Calu3 (cell line): ENCODE data around the gene HNRNPU. TPM values are rescaled to one million over a fixed set of nuclear protein-coding genes. Genes with fewer than 3 reads are reported as not detected.
A peak's percentile ranks its signal among the peaks of the same experiment; 100 is the strongest.

ENCODE experiments used
- BruUV-seq: library from RNA; stranded (reverse); fragments of 400-500 nt; replicated peaks from 2 replicates; lab custom pipeline; 2021; lab: Mats Ljungman, UMichigan
- CTCF ChIA-PET: fragments of 300-600 bp; sonication (Branson Sonifier 250); formaldehyde crosslinking; loops from one replicate; lab custom pipeline; 2022; ENCODE audit warnings: antibody characterized with exemption; lab: Charles Lee
- DNase-seq: peaks from one replicate; pipeline ENCODE4 v3.0.0; 2022
- H3K27ac Mint-ChIP-seq: one replicate; pipeline ENCODE4 v1.8.0; 2022; ENCODE audit warnings: mixed read lengths; ENCODE audit not compliant: unreplicated experiment
- H3K27me3 Mint-ChIP-seq: one replicate; pipeline ENCODE4 v1.8.0; 2022; ENCODE audit warnings: mixed read lengths; ENCODE audit not compliant: unreplicated experiment
- H3K36me3 Mint-ChIP-seq: one replicate; pipeline ENCODE4 v1.8.0; 2022; ENCODE audit warnings: mild to moderate bottlenecking, moderate library complexity, mixed read lengths; ENCODE audit not compliant: insufficient read depth, unreplicated experiment
- H3K4me1 Mint-ChIP-seq: one replicate; pipeline ENCODE4 v1.8.0; 2022; ENCODE audit warnings: mild to moderate bottlenecking, low read depth, mixed read lengths; ENCODE audit not compliant: unreplicated experiment
- H3K4me3 Mint-ChIP-seq: one replicate; pipeline ENCODE4 v1.8.0; 2022; ENCODE audit warnings: mild to moderate bottlenecking, low read depth, moderate library complexity, mixed read lengths; ENCODE audit not compliant: unreplicated experiment
- H3K9me3 Mint-ChIP-seq: one replicate; pipeline ENCODE4 v1.8.0; 2022; ENCODE audit warnings: low read depth, mixed read lengths; ENCODE audit not compliant: unreplicated experiment
- intact Hi-C: fragments of 100-400 bp; cut with micrococcal nuclease; formaldehyde crosslinking; loops from one replicate; pipeline ENCODE4 v1.10.0; 2022; ENCODE audit not compliant: unreplicated experiment
- total RNA-seq: library from RNA; stranded (reverse); gene quantifications from 2 replicates; pipeline ENCODE4 v1.2.3, GENCODE V29; 2022
- TF ChIP-seq, protein P1 (sequence below): fragments of 200-600 bp; IDR thresholded peaks from one replicate; pipeline ENCODE4 v1.8.0; 2022; ENCODE audit warnings: antibody characterized with exemption; ENCODE audit not compliant: unreplicated experiment

HNRNPU gene
- total RNA-seq, 1 experiment from 2014 or later, result 453 TPM

GRCh38 chr1:244865820-244866219, 1.5 kb upstream of the HNRNPU start:
- Mint-ChIP-seq H3K4me3 (peak overlapping the region; percentile 89), H3K9me3 (no peaks in the 10 kb centered on the region), H3K4me1 (peaks cover 17% of the 10 kb centered on the region), H3K36me3 (peaks cover 47% of the 10 kb centered on the region), H3K27ac (peak overlapping the region; percentile 89), H3K27me3 (no peaks in the 10 kb centered on the region)
- TF ChIP-seq, protein P1, sequence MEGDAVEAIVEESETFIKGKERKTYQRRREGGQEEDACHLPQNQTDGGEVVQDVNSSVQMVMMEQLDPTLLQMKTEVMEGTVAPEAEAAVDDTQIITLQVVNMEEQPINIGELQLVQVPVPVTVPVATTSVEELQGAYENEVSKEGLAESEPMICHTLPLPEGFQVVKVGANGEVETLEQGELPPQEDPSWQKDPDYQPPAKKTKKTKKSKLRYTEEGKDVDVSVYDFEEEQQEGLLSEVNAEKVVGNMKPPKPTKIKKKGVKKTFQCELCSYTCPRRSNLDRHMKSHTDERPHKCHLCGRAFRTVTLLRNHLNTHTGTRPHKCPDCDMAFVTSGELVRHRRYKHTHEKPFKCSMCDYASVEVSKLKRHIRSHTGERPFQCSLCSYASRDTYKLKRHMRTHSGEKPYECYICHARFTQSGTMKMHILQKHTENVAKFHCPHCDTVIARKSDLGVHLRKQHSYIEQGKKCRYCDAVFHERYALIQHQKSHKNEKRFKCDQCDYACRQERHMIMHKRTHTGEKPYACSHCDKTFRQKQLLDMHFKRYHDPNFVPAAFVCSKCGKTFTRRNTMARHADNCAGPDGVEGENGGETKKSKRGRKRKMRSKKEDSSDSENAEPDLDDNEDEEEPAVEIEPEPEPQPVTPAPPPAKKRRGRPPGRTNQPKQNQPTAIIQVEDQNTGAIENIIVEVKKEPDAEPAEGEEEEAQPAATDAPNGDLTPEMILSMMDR, result no peak
- intact Hi-C loops, result loop anchor here (1.0 kb wide), 1 partner anchor 176 kb away; no protein-coding TSS in a partner anchor
- no peak for DNase-seq
- BruUV-seq, result no TSS peak
- CTCF ChIA-PET, result interaction anchor here (1.5 to 2.1 kb wide), 2 partner anchors 11 to 177 kb away, joined by 4 to 9 read pairs; no protein-coding TSS in a partner anchor

DNA sequence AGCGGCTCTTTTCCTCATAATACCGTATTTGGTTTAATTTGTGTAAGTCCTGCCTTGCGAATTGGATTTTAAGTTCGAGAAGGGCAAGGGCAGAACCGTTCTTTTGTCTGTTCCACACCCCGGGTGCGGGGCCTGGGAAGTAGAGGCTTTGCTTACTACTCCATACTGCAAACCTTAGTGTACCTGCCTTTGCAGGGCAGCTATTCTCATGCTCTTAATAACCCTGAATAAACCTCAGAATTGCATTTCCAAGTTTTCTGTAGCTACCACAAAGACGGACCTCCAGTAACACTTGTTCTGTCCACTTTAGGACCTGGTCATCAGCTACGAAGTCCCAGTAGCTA, 657 bp upstream of the HNRNPU start:
- Mint-ChIP-seq H3K27ac (peak overlapping the region; percentile 89), H3K9me3 (no peaks in the 10 kb centered on the region), H3K4me3 (peak overlapping the region; percentile 89), H3K36me3 (peaks cover 56% of the 10 kb centered on the region), H3K27me3 (no peaks in the 10 kb centered on the region), H3K4me1 (peaks cover 20% of the 10 kb centered on the region)
- intact Hi-C loops, result loop anchor here (1.0 kb wide), 1 partner anchor 177 kb away; no protein-coding TSS in a partner anchor
- CTCF ChIA-PET, result interaction anchor here (1.5 to 2.1 kb wide), 2 partner anchors 12 to 178 kb away, joined by 4 to 9 read pairs; no protein-coding TSS in a partner anchor
- TF ChIP-seq, protein P1, result no peak
- TSS peak; percentile 96 for BruUV-seq
- DNase-seq, result peak; percentile 46

- intact Hi-C loops, result loop anchor here (1.0 kb wide), 1 partner anchor 107 kb away; no protein-coding TSS in a partner anchor
- Mint-ChIP-seq H3K27me3 (no peaks in the 10 kb centered on the region), H3K27ac (peak overlapping the region; percentile 89), H3K36me3 (peaks cover 69% of the 10 kb centered on the region), H3K4me1 (peaks cover 32% of the 10 kb centered on the region), H3K4me3 (peak overlapping the region; percentile 89), H3K9me3 (no peaks in the 10 kb centered on the region)
- TSS peak; percentile 4 for BruUV-seq
- CTCF ChIA-PET, result interaction anchor here (2.1 to 2.4 kb wide), 2 partner anchors 28 to 179 kb away, joined by 5 to 9 read pairs; partner anchors contain the start of gene COX20
- DNase-seq, result no peak
- TF ChIP-seq, protein P1, result no peak
These were observed 671 bp downstream of the HNRNPU start for GRCh38 chr1:244863491-244864252.

GRCh38 chr1:244862699-244863490, 1.4 kb downstream of the HNRNPU start:
- Mint-ChIP-seq H3K9me3 (no peaks in the 10 kb centered on the region), H3K27me3 (no peaks in the 10 kb centered on the region), H3K4me1 (peaks cover 36% of the 10 kb centered on the region), H3K4me3 (peak overlapping the region; percentile 89), H3K27ac (peak overlapping the region; percentile 89), H3K36me3 (peaks cover 77% of the 10 kb centered on the region)
- BruUV-seq, result no TSS peak
- intact Hi-C loops, result no loop called here
- TF ChIP-seq, protein P1, result no peak
- peak; percentile 98 for DNase-seq
- CTCF ChIA-PET, result interaction anchor here (0.5 to 2.4 kb wide), 3 partner anchors 10 to 40 kb away, joined by 3 to 6 read pairs (median 5); partner anchors contain the start of gene COX20
